Lung microvascular endothelial cell (primary cell): Measurements from ENCODE around the gene ZNF431. TPM values are rescaled to one million over a fixed set of nuclear protein-coding genes. Genes with fewer than 3 reads are reported as not detected.
"Not testable (repeated sequence)": the region's sequence is repeated elsewhere in the genome, so short reads cannot be mapped to it uniquely, and the experiment has no call there.

Experiments used
- DNase-seq, 2 donors: peaks; one replicate each; pipeline versions ENCODE4 v3.0.0 to v3.0.0-alpha.2; 2010; ENCODE audit warnings: low read depth in 2 of 2
- total RNA-seq: library from RNA; depleted of rRNA; stranded (reverse); fragments of >200 nt; gene quantifications from 2 replicates; pipeline ENCODE4 v1.2.1, GENCODE V29; 2014

The ZNF431 gene
- total RNA-seq, result 2.2 and 6.7 TPM in 2 replicates

DNA sequence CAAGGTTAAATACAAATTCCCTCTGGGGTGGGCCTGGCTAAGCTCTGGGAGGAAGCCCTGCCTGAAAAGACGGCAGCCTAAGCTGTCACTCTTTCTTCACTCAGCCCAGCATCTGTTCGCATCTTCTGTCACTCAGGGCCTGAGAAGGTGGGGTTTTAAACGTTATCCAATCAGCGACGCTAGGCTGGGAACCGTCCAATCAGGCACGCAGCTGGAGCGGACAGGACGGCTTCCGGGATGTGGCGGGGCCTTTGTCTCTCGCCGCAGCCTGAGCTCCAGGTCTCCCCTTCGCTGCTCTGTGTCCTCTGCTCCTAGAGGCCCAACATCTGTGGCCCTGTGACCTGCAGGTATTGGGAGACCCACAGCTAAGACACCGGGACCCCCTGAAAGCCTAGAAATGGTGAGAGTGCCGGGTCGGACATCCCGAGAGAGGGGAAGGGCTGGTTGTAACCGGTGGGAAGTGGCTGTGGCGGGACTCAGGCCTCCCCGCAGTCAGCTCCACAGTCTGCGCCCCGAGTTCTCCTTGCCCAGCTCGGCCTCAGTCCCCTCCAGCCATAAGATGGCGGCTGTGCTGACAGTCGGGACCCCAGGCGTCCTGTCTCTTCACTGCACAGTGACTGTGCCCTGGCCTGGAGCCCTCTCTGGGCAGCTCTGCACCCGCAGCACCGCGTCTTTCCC is at the start of gene ZNF431:
ZNF431 (plus strand) TSS at position 254 of the 678 bp plus-strand sequence; CDS start at position 398, 144 bp downstream.
- peak; percentile 94 to 96 for DNase-seq

DNA sequence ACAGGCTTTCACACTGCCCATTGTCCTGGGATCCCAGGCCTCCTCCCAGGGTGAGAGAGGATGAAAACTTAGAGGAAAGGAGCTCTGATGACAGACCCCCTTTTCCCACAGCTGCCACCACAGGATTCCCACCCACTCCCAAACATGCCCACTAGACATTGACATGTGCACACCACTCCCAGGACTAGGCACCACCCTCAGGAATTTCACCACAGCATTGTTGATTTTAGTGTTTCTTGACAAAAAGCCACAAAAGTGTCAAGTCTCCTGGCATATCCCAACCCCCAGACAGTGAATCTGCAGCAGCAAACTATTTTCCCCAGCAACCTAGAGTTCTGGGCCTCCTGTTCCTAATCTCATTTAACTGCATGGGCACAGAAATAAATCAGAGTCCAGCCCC is 49.7 kb upstream of the ZNF431 start:
- DNase-seq, result no peak

DNA sequence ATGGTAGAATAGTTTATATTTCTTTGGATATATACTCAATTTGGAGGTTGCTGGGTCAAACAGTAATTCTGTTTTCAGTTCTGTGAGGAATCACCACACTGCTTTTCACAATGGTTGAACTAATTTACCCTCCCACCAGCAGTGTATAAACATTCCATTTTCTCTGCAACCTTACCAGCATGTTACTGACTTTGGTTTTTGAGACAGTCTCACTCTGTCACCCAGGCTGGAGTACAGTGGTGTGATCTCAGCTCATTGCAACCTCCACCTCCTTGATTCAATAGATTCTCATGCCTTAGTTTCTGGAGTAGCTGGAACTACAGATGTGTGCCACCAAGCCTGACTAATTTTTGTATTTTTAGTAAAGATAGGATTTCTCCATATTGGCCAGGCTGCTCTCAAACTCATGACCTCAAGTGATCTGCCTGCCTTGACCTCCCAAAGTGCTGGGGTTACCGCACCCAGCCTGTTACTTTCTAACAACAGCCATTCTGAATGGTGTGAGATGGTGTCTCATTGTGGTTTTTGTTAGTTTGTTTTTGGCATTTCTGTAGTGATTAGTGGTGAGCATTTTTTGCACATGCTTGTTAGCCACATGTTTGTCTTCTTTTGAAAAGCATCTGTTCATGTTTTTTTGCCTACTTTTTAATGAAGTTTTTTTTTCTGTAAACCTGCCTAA is 47.4 kb upstream of the ZNF431 start:
- DNase-seq, result no peak

DNA sequence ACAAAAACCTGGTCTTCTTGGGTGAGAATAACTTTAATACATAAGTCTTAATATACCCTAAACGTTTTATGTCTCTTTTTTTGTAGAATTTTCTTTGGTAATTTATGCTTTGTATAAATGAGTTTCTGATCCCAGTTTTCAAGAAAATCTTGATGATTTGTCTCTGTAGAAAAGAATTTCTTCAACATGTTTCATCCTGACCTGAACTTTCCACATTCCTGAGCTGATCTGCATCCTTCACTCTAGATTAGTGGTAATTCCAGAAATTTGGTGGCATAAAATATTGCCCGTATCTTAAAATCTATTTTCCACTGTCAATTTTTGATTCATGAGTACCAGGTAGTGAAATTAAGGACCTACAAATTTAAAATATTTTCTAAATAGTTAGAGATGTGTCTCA is 43.5 kb upstream of the ZNF431 start:
- DNase-seq, result no peak

DNA sequence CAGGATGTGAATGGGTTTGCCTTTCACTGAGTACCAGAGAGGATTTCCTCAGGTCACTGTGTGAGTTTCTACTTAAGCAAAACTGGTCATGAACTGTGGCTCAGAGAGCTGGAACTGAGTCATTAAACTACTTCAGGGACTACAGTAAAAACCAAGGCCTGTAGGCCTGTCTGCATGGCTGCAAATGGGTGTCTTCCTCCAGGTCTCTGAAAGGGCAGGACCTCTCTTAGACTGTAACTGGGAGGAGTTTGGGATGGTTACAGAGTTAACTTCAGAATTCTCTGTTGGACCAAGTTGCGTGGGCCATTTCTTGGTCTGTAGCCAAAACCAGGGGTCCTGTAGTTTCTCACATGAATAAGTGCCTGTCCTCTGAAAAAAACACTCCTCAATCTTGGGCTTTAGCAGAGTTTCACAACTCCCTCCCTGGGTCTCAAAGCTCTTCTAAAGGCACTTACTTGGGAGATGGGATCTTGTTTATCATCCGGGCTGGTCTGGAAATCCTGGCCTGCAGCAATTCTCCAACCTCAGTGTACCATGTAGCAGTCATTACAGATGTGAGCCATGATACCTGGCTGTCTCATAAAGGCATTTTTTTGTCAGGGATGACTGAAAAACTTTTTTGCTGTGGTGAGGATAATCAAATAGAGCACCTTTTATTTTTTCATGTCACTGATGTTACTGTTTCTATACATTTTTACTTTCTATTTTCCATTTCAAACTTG is 40.2 kb upstream of the ZNF431 start:
- peak in 1 of 2 donors; percentile 49 for DNase-seq

GRCh38 chr19:21109116-21109515 is 32.7 kb upstream of the ZNF431 start:
- peak in 1 of 2 donors; percentile 31 for DNase-seq

- DNase-seq, result no peak
Observed at GRCh38 chr19:21110183-21110582, 31.7 kb upstream of the ZNF431 start.

GRCh38 chr19:21115430-21115829 is 26.4 kb upstream of the ZNF431 start:
- no peak for DNase-seq

DNA sequence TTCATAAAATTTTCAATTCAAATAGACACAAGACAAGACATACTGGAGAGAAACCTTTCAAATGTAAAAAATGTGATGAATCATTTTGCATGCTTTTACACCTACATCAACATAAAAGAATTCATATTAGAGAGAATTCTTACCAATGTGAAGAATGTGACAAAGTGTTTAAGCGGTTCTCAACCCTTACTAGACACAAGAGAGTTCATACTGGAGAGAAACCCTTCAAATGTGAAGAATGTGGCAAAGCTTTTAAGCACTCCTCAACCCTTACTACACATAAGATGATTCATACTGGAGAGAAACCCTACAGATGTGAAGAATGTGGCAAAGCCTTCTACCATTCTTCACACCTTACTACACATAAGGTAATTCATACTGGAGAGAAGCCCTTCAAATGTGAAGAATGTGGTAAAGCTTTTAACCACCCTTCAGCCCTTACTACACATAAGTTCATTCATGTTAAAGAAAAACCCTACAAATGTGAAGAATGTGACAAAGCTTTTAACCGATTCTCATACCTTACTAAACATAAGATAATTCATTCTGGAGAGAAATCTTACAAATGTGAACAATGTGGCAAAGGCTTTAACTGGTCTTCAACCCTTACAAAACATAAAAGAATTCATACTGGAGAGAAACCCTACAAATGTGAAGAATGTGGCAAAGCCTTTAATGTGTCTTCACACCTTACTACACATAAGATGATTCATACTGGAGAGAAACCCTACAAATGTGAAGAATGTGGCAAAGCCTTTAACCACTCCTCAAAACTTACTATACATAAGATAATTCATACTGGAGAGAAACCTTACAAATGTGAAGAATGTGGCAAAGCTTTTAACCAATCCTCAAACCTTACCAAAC is 24.6 kb upstream of the ZNF431 start:
- DNase-seq, result no peak

- no peak for DNase-seq
Observed at GRCh38 chr19:21126078-21126477, 15.8 kb upstream of the ZNF431 start.

GRCh38 chr19:21127001-21127400 is 14.8 kb upstream of the ZNF431 start:
- no peak for DNase-seq

- no peak for DNase-seq
Observed at GRCh38 chr19:21127898-21128297, 13.9 kb upstream of the ZNF431 start.

GRCh38 chr19:21128901-21129698 is 12.7 kb upstream of the ZNF431 start:
- no peak for DNase-seq

GRCh38 chr19:21130097-21130775 is 11.6 kb upstream of the ZNF431 start:
- DNase-seq, result no peak

GRCh38 chr19:21133633-21134032 is 8.2 kb upstream of the ZNF431 start:
- no peak for DNase-seq

- DNase-seq, result no peak
Observed at GRCh38 chr19:21134934-21135366, 6.9 kb upstream of the ZNF431 start.

- no peak for DNase-seq
Observed at GRCh38 chr19:21135433-21135832, 6.4 kb upstream of the ZNF431 start.

DNA sequence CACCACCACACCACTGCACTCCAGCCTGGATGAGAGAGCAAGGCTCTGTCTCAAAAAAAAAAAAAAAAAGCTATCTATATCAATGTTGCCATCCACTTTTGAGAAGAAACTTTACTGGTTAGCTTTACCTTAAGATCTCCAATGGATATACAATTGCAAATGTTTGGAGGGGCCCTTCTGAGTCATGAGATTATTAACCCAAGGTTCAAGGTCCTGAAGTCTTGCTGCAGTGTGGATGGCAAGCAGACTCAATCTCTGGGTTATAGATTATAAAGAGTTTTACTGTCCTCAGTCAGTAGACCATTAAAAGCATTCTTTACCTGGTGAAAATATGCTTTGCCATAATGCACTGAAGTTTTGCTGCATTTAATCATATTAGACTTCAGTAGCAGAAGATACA is 3.7 kb upstream of the ZNF431 start:
- DNase-seq, result no peak

DNA sequence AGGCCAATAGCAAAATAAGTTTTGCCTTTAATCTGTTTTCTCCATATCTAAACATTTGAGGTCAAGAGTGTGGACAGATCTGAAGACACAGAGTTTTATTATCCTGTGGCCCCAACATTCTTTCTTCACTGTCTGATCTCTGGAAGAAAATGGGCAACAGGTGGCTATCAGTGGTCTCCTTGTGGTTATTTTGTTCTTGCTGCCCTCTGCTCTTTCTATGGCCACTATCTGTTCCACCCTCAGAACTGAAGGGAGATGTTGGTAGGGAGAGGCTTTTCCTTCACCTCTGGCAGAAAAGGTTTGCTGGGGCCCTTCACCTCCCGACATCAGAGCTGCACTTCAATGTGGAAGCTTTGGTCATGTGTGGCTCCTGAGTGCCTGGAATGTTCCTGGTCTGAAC is 834 bp upstream of the ZNF431 start:
- DNase-seq, result not testable (repeated sequence)

DNA sequence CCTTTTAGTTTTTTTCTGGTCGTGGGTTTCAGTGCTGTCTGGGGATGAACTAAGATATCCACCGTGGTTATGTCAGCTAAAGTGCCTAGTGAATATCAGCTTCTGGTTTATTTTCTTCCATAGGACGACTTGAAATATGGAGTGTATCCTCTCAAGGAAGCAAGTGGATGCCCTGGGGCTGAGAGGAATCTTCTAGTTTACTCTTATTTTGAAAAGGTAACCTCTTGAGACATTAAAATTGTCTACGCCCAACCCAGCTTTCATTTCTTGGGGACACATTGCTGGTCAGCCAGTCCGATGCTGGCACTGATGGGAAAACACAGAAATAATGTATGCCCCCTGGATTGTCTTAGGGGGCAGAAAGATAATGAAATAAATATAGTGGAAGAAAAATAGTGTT is 1.6 kb downstream of the ZNF431 start:
- no peak for DNase-seq
